HG03135 (cell line): ENCODE data around the gene WNT5B.
"Not testable (repeated sequence)": the region's sequence is repeated elsewhere in the genome, so short reads cannot be mapped to it uniquely, and the experiment has no call there.

Experiments used
- ATAC-seq: cut with Tn5 transposase; IDR thresholded peaks from one replicate; pipeline ENCODE4 v1.9.1; 2021; ENCODE audit warnings: mild to moderate bottlenecking, moderate library complexity; ENCODE audit not compliant: unreplicated experiment

WNT5B gene

DNA sequence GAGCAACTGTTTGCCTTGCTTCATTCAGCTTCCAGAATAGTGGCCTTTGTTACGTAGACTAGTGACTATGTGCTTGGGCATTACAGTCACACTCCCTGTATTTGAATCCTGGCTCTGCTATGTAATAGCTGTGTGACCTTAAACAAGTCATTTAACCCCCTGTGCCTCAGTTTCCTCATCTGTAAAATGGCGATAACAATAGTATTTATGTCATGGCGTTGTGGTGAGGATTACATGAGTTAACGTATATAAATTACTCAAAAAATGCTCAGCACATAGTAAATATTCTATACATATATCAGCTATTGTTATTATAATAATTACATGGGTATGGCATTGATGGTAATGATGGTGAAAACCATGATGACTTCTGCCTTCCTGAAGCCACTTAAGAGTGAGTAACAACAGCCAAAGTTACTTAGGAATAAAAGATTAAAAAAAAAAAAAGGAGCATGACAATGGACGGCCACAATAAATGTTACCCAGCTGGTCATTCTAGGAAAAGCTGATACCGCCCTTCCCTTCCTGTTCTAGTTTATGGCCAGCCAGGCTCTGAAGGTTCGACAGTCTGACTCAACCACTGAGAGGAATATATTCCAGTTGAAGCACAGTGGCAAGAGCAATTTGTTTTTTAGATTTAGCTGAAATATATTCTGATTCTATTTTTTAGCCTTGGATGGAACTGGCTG, 51.9 kb downstream of the WNT5B start:
- ATAC-seq = no peak

DNA sequence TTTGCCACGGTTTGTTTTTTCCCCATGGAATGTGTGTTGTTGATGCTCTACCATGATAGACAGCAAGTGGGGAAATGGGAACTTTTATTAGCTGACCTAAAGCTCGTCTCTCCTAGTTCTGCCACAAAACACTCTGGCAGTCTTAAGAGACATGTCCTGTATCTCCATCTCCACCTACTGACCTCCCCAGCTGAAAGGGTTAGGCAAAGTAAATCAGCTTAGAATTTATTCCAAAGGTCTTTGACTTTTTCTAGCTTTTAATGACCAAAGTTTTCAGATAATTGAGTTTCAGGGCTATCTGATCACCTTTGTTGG, 52.4 kb downstream of the WNT5B start:
- ATAC-seq = no peak

- ATAC-seq = no peak
Measured at GRCh38 chr12:1688086-1688710, 59.2 kb downstream of the WNT5B start.

GRCh38 chr12:1690578-1691122, 61.6 kb downstream of the WNT5B start, which contains the start of gene ADIPOR2:
Gene ADIPOR2, plus strand, starts transcription at chr12:1691070. Its CDS starts 63,274 bp downstream, at chr12:1754344.
- ATAC-seq = peak; percentile 93

- peak; percentile 38 for ATAC-seq
Measured at GRCh38 chr12:1691123-1692007, 62.3 kb downstream of the WNT5B start.

- no peak for ATAC-seq
Measured at GRCh38 chr12:1692226-1692625, 63.2 kb downstream of the WNT5B start.

GRCh38 chr12:1692895-1693610, 64.0 kb downstream of the WNT5B start:
- no peak for ATAC-seq

DNA sequence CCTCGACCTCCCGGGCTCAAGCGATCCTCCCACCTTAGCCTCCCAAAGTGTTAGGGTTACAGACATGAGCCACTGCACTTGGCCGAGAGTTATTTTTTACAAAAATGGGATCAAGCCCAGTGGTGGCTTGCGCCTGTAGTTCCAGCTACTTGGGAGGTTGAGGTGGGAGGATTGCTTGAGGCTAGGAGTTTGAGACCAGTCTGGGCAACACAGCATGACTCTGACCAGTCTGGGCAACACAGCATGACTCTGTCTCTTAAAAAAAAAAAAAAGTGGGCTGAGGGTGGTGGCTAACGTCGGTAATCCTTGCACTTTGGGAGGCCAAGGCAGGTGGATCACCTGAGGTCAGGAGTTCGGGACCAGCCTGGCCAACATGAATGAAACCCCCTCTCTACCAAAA, 66.1 kb downstream of the WNT5B start:
- not testable (repeated sequence) for ATAC-seq

GRCh38 chr12:1695886-1696670, 67.0 kb downstream of the WNT5B start:
- no peak for ATAC-seq

- no peak for ATAC-seq
Measured at GRCh38 chr12:1696800-1697199, 67.8 kb downstream of the WNT5B start.
